ENCODE data around the gene CYB561A3. TPM values are rescaled to one million over a fixed set of nuclear protein-coding genes. Genes with fewer than 3 reads are reported as not detected.

The CYB561A3 gene
- total RNA-seq, 4 donors from 2014 or later: 75.9 to 112 (median 87.4) TPM

DNA sequence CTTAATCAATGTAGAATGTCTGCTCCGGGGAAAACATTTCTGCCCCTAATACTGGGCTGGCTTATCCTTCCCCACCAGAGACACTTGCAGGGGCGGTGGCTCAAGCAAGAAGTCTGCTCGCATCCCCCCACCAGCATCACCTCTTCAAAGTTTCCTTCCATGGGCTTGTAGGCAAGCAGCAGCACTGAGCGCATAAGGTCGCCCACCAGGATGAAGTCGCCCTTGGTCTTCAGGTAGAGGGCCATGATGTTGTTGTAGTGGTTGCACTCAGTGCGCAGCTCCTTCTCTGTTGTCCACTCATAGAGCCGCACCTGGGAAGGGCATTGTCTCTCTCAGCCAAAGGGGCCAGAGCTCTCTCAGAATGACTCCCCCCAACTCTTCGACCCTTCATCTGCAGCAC is 58.0 kb downstream of the CYB561A3 start:
- H3K9me3 ChIP-seq: no peaks in the 10 kb centered on the region
- peaks cover 0 to 97% (median 0%) of the 10 kb centered on the region in 3 donors for H3K36me3 ChIP-seq
- H3K4me1 ChIP-seq: no peaks in the 10 kb centered on the region
- DNase-seq: no peak
- H3K27me3 ChIP-seq: no peaks in the 10 kb centered on the region
- H3K27ac ChIP-seq: no peak overlapping the region
- TF ChIP-seq, protein P1, sequence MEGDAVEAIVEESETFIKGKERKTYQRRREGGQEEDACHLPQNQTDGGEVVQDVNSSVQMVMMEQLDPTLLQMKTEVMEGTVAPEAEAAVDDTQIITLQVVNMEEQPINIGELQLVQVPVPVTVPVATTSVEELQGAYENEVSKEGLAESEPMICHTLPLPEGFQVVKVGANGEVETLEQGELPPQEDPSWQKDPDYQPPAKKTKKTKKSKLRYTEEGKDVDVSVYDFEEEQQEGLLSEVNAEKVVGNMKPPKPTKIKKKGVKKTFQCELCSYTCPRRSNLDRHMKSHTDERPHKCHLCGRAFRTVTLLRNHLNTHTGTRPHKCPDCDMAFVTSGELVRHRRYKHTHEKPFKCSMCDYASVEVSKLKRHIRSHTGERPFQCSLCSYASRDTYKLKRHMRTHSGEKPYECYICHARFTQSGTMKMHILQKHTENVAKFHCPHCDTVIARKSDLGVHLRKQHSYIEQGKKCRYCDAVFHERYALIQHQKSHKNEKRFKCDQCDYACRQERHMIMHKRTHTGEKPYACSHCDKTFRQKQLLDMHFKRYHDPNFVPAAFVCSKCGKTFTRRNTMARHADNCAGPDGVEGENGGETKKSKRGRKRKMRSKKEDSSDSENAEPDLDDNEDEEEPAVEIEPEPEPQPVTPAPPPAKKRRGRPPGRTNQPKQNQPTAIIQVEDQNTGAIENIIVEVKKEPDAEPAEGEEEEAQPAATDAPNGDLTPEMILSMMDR (IDR thresholded peaks at IDR 0.05): no peak
- no peak for TF ChIP-seq POLR2A (IDR thresholded peaks at IDR 0.05)
- H3K4me3 ChIP-seq: no peak overlapping the region

DNA sequence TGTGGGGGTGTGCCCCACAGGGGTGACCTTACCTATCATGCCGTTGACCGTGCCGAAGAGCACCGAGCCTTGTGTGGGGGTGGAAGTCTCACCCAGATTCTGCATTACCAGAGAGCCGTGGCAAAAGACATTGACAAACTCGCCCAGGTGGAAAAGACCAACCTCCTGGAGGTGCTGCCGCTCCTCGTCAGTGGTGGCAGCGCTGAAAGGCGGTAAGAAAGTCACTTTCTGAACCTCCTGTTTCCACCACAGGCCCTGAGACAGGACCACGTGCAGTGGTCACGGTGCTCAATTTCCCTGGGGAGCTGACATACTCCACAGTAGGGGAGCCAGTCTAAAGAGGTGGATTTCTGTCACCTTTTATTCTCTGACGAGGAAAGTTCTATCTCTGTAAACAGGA is 59.1 kb downstream of the CYB561A3 start:
- TF ChIP-seq POLR2A (IDR thresholded peaks at IDR 0.05): no peak
- TF ChIP-seq, protein P1 (IDR thresholded peaks at IDR 0.05): no peak
- H3K9me3 ChIP-seq: no peaks in the 10 kb centered on the region
- H3K27me3 ChIP-seq: no peaks in the 10 kb centered on the region
- no peak for DNase-seq
- peaks cover 0 to 86% (median 0%) of the 10 kb centered on the region in 3 donors for H3K36me3 ChIP-seq
- no peak overlapping the region for H3K27ac ChIP-seq
- H3K4me3 ChIP-seq: no peak overlapping the region
- peaks cover 0 to 3% (median 0%) of the 10 kb centered on the region in 4 donors for H3K4me1 ChIP-seq

Other genes with a start within 250 kb of the CYB561A3 start
- 10 to 100 TPM; 28.9 to 56.9 (median 40.3) TPM for gene VPS37C, start 200.5 kb downstream of the CYB561A3 start, total RNA-seq
- gene PGA3, start 158.4 kb downstream of the CYB561A3 start, total RNA-seq: not detected
- gene PGA4, start 139.5 kb downstream of the CYB561A3 start, total RNA-seq: not detected
- gene PGA5, start 120.7 kb downstream of the CYB561A3 start, total RNA-seq: not detected
- 1 to 10 TPM in 1 of 4 donors, under 1 TPM in 1, not detected in 2; 0.85 to 1.2 TPM for gene VWCE, start 66.6 kb downstream of the CYB561A3 start, total RNA-seq
- gene DDB1, start 28.8 kb downstream of the CYB561A3 start, total RNA-seq: 100 to 1,000 TPM in 3 of 4 donors, 10 to 100 TPM in 1; 76.7 to 168 (median 136) TPM
- gene TKFC, start 28.7 kb downstream of the CYB561A3 start, total RNA-seq: 100 to 1,000 TPM; 172 to 755 (median 689) TPM
- gene TMEM138, start 492 bp upstream of the CYB561A3 start, total RNA-seq: 10 to 100 TPM; 44.7 to 63.5 (median 48.1) TPM
- gene TMEM216, start 30.7 kb upstream of the CYB561A3 start, total RNA-seq: 10 to 100 TPM in 2 of 4 donors, 1 to 10 TPM in 2; 4.1 to 10.5 (median 8.3) TPM
- gene CPSF7, start 68.1 kb upstream of the CYB561A3 start, total RNA-seq: 100 to 1,000 TPM in 1 of 4 donors, 10 to 100 TPM in 3; 45.9 to 125 (median 79.9) TPM
- 10 to 100 TPM; 54.5 to 92.4 (median 70.5) TPM for gene SDHAF2, start 68.2 kb upstream of the CYB561A3 start, total RNA-seq
- gene LRRC10B, start 146.9 kb upstream of the CYB561A3 start, total RNA-seq: 1 to 10 TPM in 1 of 4 donors, under 1 TPM in 1, not detected in 2; 0.35 to 2.5 TPM
- gene SYT7, start 219.2 kb upstream of the CYB561A3 start, total RNA-seq: 10 to 100 TPM in 3 of 4 donors, 1 to 10 TPM in 1; 5.8 to 18.2 (median 12.2) TPM

Measured in Peyer's patch (tissue), 4 donors.